AG04450 (cell line): ENCODE results near the gene LHFPL2. TPM values are rescaled to one million over a fixed set of nuclear protein-coding genes. Genes with fewer than 3 reads are reported as not detected.
"Not testable (repeated sequence)": the region's sequence is repeated elsewhere in the genome, so short reads cannot be mapped to it uniquely, and the experiment has no call there.

Source experiments
- CTCF ChIA-PET: fragments of 300-600, 350-600 bp; formaldehyde crosslinking; extraction: SDS; loops from one replicate; lab custom pipeline; 2022; ENCODE audit warnings: antibody characterized with exemption, inconsistent platforms; lab: Charles Lee
- POLR2A ChIA-PET: fragments of 350-600 bp; formaldehyde crosslinking; extraction: SDS; loops from one replicate; lab custom pipeline; 2021; ENCODE audit warnings: antibody characterized with exemption, inconsistent platforms; lab: Yijun Ruan, JAX
- DNase-seq: peaks from one replicate; pipeline ENCODE4 v3.0.0-alpha.2; 2011; ENCODE audit warnings: low read depth, low spot score
- H3K27ac ChIP-seq: one replicate; pipeline ENCODE4 v1.5.1; 2012; ENCODE audit warnings: low read depth, low read length, control low read depth
- H3K27me3 ChIP-seq: one replicate; pipeline ENCODE4 v1.6.0; 2012; ENCODE audit warnings: low read length; ENCODE audit not compliant: control insufficient read depth, insufficient read depth
- H3K4me3 ChIP-seq: 2 replicates; pipeline ENCODE4 v1.5.1; 2011; ENCODE audit warnings: mild to moderate bottlenecking, low read depth, low read length, control low read depth
- H3K9me3 ChIP-seq: 2 replicates; pipeline ENCODE4 v1.5.1; 2012; ENCODE audit warnings: low read length; ENCODE audit not compliant: control insufficient read depth, insufficient read depth
- polyA plus RNA-seq: library from polyadenylated mRNA; depleted of rRNA; stranded (reverse); fragments of >200 nt; gene quantifications from 2 replicates; pipeline ENCODE4 v1.2.3, GENCODE V29; 2011
- TF ChIP-seq, protein P1 (sequence below): IDR thresholded peaks from 2 replicates; pipeline ENCODE4 v1.5.1; 2011; ENCODE audit warnings: low read depth, low read length, control low read depth, inconsistent platforms

LHFPL2 gene
- polyA plus RNA-seq, 1 experiment = 20.1 TPM

DNA sequence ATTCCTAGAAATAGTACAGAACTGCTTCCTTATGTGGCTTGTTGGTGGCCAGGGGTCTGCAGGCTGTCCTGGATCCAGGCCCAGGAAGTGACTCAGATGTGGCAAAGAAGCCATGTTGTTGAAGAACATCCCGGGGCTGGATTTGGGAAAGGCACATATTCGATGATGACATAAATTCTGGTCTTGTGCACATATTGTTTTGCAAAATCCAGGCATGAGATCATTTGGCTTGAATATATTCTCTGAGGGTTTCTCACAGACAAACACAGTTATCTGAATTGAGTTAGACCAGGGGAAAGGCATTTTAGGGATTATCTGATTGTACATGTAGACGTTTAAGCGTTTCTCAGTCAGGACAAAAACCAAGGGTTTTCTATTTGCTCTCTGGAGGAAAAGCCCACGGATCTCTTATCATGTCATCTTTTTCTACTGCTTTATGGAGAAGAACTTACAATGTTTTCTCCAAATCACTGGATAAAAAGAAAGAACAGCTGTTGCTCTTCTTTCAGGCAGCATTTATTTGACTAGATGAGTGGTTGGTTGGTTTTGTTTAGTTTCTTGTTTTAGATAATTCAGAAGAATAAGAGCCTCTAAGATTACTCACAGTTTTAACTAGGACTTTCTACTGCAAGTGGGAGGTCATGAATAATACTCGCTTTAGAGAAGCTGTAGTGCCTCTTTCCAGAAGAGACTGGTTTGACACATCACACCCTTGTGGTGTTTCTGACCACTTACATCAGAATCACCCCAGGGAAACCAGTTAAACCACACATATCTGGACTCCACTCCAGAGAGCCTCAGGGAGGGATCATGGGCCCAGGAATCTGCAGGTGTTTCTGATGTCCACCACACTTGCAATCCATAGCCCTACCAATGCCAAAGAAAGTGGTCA, 29.5 kb upstream of the LHFPL2 start:
- CTCF ChIA-PET = no interaction called here
- peak overlapping the region; percentile 89 for H3K27ac ChIP-seq
- peaks cover 5% of the 10 kb centered on the region; the same call in 1 of the 2 replicates for H3K9me3 ChIP-seq
- H3K4me3 ChIP-seq = no peak overlapping the region
- no peaks in the 10 kb centered on the region for H3K27me3 ChIP-seq
- POLR2A ChIA-PET = no interaction called here
- DNase-seq = peak; percentile 89
- TF ChIP-seq, protein P1, sequence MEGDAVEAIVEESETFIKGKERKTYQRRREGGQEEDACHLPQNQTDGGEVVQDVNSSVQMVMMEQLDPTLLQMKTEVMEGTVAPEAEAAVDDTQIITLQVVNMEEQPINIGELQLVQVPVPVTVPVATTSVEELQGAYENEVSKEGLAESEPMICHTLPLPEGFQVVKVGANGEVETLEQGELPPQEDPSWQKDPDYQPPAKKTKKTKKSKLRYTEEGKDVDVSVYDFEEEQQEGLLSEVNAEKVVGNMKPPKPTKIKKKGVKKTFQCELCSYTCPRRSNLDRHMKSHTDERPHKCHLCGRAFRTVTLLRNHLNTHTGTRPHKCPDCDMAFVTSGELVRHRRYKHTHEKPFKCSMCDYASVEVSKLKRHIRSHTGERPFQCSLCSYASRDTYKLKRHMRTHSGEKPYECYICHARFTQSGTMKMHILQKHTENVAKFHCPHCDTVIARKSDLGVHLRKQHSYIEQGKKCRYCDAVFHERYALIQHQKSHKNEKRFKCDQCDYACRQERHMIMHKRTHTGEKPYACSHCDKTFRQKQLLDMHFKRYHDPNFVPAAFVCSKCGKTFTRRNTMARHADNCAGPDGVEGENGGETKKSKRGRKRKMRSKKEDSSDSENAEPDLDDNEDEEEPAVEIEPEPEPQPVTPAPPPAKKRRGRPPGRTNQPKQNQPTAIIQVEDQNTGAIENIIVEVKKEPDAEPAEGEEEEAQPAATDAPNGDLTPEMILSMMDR = peak; percentile 14; the same call in 1 of the 2 replicates

DNA sequence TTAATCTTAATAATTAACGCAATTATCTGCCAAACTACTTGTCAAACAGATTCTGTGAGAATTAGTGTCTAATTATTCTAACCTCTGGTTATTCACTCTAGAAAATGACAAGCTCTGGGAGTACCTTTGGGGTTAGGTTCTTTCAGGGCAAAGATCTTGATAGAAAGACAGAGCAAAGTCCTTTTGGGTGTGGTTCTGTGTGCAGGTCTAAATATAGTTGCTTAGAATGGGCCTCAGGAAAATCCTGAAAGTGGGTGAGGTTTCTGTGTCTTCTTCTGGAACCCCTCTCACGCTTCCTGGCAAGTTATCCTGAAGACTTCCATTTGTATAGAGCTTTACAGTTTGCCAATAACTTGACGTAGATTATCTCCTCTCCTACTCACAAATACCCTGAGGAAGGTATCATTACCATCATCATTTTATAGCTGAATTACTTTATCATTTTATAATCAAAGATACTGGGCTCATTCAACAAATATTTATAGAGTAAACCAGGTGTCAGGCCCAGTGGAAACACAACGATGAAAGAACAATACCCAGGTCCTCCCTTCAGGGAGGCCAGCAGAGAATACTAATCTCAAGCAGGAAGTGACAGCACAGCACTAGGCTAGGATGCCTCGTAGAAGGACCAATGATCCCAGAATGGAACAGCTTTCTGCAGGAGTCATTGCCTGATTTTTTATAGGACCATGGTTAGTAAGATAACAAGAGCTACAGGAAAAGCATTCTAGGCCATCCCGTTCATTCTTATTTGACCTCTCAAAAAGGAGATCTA, 27.6 kb upstream of the LHFPL2 start:
- H3K4me3 ChIP-seq = no peak overlapping the region
- ChIA-PET POLR2A (interaction anchor here (0.5 kb wide), 1 partner anchor 70 kb away, joined by 3 read pairs; no protein-coding TSS in a partner anchor), CTCF (no interaction called here)
- H3K27ac ChIP-seq = no peak overlapping the region
- H3K9me3 ChIP-seq = no peaks in the 10 kb centered on the region
- no peaks in the 10 kb centered on the region for H3K27me3 ChIP-seq
- TF ChIP-seq, protein P1 = no peak
- no peak for DNase-seq

DNA sequence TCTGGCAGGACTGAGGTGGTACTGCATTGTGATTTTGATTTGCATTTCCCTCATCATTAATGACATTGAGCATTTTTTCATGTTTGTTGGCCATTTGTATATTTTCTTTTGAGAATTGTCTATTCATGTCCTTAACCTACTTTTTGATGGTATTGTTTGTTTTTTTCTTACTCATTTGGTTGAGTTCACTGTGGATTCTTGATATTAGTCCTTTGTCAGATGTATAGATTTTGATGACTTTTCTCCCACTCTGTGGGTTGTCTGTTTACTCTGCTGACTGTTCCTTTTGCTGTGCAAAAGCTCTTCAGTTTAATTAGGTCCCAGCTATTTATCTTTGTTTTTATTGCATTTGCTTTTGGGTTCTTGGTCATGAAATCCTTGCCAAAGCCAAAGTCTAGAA, 25.3 kb upstream of the LHFPL2 start:
- H3K27me3 ChIP-seq, H3K9me3 ChIP-seq, H3K27ac ChIP-seq, H3K4me3 ChIP-seq, POLR2A ChIA-PET, DNase-seq, CTCF ChIA-PET: not testable (repeated sequence)

DNA sequence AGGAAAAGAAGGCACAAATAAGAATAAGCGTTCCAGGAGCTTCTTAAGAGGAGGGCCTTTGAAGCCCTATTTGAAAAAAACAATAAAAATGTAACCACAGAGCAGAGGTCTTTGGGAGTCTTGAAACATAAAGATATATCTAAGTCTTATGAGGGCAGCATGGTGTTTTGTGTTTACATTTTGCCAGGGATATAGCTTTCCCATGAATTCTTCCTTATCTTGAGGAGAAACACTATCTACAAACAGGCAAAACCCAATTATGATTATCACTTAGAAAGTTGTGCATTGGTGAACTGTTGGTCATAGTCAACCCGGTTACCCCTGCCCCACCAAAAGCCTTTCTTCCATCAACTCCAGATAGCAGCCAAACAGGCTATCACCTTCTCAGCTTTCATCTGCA, 23.6 kb upstream of the LHFPL2 start:
- DNase-seq = no peak
- no peaks in the 10 kb centered on the region for H3K9me3 ChIP-seq
- H3K4me3 ChIP-seq = no peak overlapping the region
- H3K27ac ChIP-seq = no peak overlapping the region
- no peaks in the 10 kb centered on the region for H3K27me3 ChIP-seq
- TF ChIP-seq, protein P1 = no peak
- ChIA-PET CTCF (no interaction called here), POLR2A (no interaction called here)

DNA sequence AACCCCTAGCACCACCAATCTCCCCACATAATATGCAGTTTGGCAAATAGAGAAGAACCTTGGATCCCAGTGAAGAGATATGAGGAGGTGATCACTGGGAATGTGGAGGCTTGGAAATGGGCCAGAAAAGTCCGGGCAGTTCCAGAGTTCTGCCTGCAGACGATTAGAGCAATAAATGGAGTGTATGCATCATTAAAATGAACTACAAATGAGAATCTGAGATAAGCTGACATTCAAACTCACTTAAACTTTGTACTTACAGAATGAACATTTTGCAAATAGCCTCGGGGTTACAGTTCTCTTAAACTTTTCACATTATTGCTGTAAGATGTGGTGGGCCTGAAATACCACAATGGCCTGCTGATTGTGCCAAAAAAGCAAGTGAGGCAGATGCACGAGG, 23.0 kb upstream of the LHFPL2 start:
- TF ChIP-seq, protein P1 = no peak
- Histone ChIP-seq H3K4me3 (no peak overlapping the region), H3K27ac (no peak overlapping the region), H3K9me3 (no peaks in the 10 kb centered on the region), H3K27me3 (no peaks in the 10 kb centered on the region)
- CTCF ChIA-PET = interaction anchor here (0.6 kb wide), 2 partner anchors 36 to 94 kb away, joined by 3 to 4 read pairs; no protein-coding TSS in a partner anchor
- no peak for DNase-seq
- POLR2A ChIA-PET = no interaction called here
